Fibroblast of skin of abdomen (primary cell): ENCODE results near the gene RPS24.

ENCODE experiments used
- DNase-seq: peaks from one replicate; pipeline ENCODE4 v3.0.0-alpha.2; 2013

The RPS24 gene

GRCh38 chr10:78028438-78029268 lies 5.0 kb upstream of the RPS24 start:
- DNase-seq = no peak

GRCh38 chr10:78029269-78030226 lies 4.1 kb upstream of the RPS24 start, which contains the start of gene POLR3A:
Gene POLR3A (minus strand): TSS chr10:78029515. CDS start chr10:78029407, 108 bp downstream.
- peak; percentile 100 for DNase-seq

- DNase-seq = no peak
Observed at GRCh38 chr10:78033387-78033636, 351 bp upstream of the RPS24 start.

GRCh38 chr10:78035025-78035424 lies 1.4 kb downstream of the RPS24 start:
- DNase-seq = no peak

GRCh38 chr10:78035437-78035836 lies 1.8 kb downstream of the RPS24 start:
- DNase-seq = no peak

GRCh38 chr10:78035933-78036583 lies 2.4 kb downstream of the RPS24 start:
- no peak for DNase-seq

GRCh38 chr10:78038105-78038504 lies 4.4 kb downstream of the RPS24 start:
- no peak for DNase-seq

- DNase-seq = no peak
Observed at GRCh38 chr10:78038791-78039547, 5.3 kb downstream of the RPS24 start.

- no peak for DNase-seq
Observed at GRCh38 chr10:78039743-78040142, 6.1 kb downstream of the RPS24 start.

GRCh38 chr10:78041170-78042057 lies 7.8 kb downstream of the RPS24 start:
- no peak for DNase-seq

- DNase-seq = no peak
Observed at GRCh38 chr10:78042058-78042751, 8.5 kb downstream of the RPS24 start.

- DNase-seq = no peak
Observed at GRCh38 chr10:78042752-78043104, 9.1 kb downstream of the RPS24 start.

- DNase-seq = no peak
Observed at GRCh38 chr10:78044179-78044578, 10.5 kb downstream of the RPS24 start.

GRCh38 chr10:78044699-78045098 lies 11.0 kb downstream of the RPS24 start:
- DNase-seq = peak; percentile 28

- DNase-seq = no peak
Observed at GRCh38 chr10:78045237-78045636, 11.6 kb downstream of the RPS24 start.

GRCh38 chr10:78045856-78046255 lies 12.2 kb downstream of the RPS24 start:
- DNase-seq = no peak

GRCh38 chr10:78046711-78047269 lies 13.1 kb downstream of the RPS24 start:
- no peak for DNase-seq

GRCh38 chr10:78047314-78047891 lies 13.7 kb downstream of the RPS24 start:
- peak; percentile 83 for DNase-seq

- DNase-seq = no peak
Observed at GRCh38 chr10:78049851-78050250, 16.2 kb downstream of the RPS24 start.
